Lower leg skin (tissue), 3 donors: Measurements from ENCODE around the gene MAP4K2.

Experiments used
- CTCF ChIP-seq, 3 donors: fragments of 450-650 bp; IDR thresholded peaks; one replicate each; pipeline ENCODE4 v1.5.1; 2016; ENCODE audit warnings: antibody characterized with exemption in 3 of 3, mild to moderate bottlenecking in 3 of 3, moderate library complexity in 2 of 3
- POLR2A ChIP-seq, 2 donors: fragments of 450-650 bp; IDR thresholded peaks; one replicate each; pipeline ENCODE4 v1.6.1; 2016 to 2017; ENCODE audit warnings: antibody characterized with exemption in 2 of 2, mild to moderate bottlenecking in 1 of 2, moderate library complexity in 1 of 2

DNA sequence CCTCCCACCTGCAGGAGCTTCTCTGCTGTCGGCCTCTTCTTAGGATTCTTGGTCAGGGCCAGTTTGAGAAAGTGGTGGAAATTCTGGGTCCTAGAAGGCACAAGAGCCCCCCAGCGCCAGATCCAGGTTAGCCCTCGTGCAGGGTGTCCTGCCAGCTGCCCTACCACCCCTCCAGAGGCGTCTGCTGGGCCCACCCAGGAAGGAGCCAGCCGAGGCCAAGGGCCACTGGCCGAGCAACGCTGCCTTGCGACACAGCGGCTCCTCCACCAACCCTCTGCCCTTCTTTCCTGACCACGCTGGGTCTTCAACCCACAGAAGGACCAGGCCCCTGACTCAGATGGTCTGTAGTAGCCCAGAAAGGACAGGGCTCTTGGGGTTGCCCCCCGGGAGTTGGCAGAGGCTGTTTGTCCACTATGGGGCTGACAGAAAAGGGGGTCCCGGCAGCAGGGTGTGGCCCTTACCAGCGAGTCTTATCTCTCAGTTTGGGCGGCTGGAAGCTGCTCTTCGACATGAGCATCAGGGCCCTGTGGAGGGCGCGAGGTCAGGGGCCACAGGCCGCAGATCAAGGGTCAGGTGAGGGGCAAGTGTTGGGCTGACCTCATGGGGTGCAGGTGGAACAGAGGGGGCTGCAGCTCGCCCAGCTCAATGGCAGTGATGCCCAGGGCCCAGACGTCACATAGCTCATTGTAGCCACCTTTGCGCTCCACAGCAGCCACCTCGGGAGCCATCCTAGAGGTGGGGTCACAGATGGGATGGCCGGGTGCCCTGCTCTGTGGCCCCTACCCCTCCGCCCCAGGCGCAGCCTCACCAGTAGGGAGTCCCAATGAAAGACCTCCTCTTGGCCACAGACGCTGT is 2.5 kb downstream of the MAP4K2 start:
- TF ChIP-seq CTCF (IDR thresholded peaks at IDR 0.05) (no peak), POLR2A (IDR thresholded peaks at IDR 0.05) (no peak)
